GM11168 (cell line): Measurements from ENCODE around the gene GIPC2.

Source experiments
- in situ Hi-C: fragments of 300-500 bp; cut with MboI; formaldehyde crosslinking; loops from one replicate; pipeline ENCODE4 v1.12.0; 2022; ENCODE audit warnings: low sequenced_read_pairs; ENCODE audit not compliant: unreplicated experiment

The GIPC2 gene

GRCh38 chr1:78045926-78046778, at the start of gene GIPC2:
TSS of gene GIPC2 (plus strand) at chr1:78045966. CDS start at chr1:78046095, 129 bp downstream.
- in situ Hi-C loops = no loop called here

- in situ Hi-C loops = no loop called here
These were observed 49.0 kb upstream of the GIPC2 start for GRCh38 chr1:77996734-77997133.

- in situ Hi-C loops = loop anchor here (25.0 kb wide), 1 partner anchor 112 kb away; no protein-coding TSS in a partner anchor
These were observed 45.2 kb upstream of the GIPC2 start for GRCh38 chr1:78000536-78000935.

GRCh38 chr1:78003070-78003746, 42.6 kb upstream of the GIPC2 start:
- in situ Hi-C loops = loop anchor here (25.0 kb wide), 1 partner anchor 109 kb away; no protein-coding TSS in a partner anchor

GRCh38 chr1:78003882-78004718, 41.7 kb upstream of the GIPC2 start:
- in situ Hi-C loops = loop anchor here (25.0 kb wide), 1 partner anchor 108 kb away; no protein-coding TSS in a partner anchor

GRCh38 chr1:78004719-78005447, 40.9 kb upstream of the GIPC2 start, which contains the start of gene DNAJB4:
TSS of gene DNAJB4 (plus strand) at chr1:78004939. CDS start at chr1:78005111, 172 bp downstream.
- in situ Hi-C loops = loop anchor here (25.0 kb wide), 1 partner anchor 107 kb away; no protein-coding TSS in a partner anchor

GRCh38 chr1:78005448-78005722, 40.4 kb upstream of the GIPC2 start:
- in situ Hi-C loops = loop anchor here (25.0 kb wide), 1 partner anchor 107 kb away; no protein-coding TSS in a partner anchor

GRCh38 chr1:78005755-78006154, 40.0 kb upstream of the GIPC2 start:
- in situ Hi-C loops = loop anchor here (25.0 kb wide), 1 partner anchor 107 kb away; no protein-coding TSS in a partner anchor

- in situ Hi-C loops = loop anchor here (25.0 kb wide), 1 partner anchor 106 kb away; no protein-coding TSS in a partner anchor
These were observed 39.2 kb upstream of the GIPC2 start for GRCh38 chr1:78006521-78006920.

- in situ Hi-C loops = loop anchor here (25.0 kb wide), 1 partner anchor 104 kb away; no protein-coding TSS in a partner anchor
These were observed 38.0 kb upstream of the GIPC2 start for GRCh38 chr1:78007677-78008341.

- in situ Hi-C loops = loop anchor here (25.0 kb wide), 1 partner anchor 103 kb away; no protein-coding TSS in a partner anchor
These were observed 36.5 kb upstream of the GIPC2 start for GRCh38 chr1:78009276-78009675.

- in situ Hi-C loops = loop anchor here (25.0 kb wide), 1 partner anchor 102 kb away; no protein-coding TSS in a partner anchor
These were observed 35.9 kb upstream of the GIPC2 start for GRCh38 chr1:78009836-78010235.

GRCh38 chr1:78011050-78011449, 34.7 kb upstream of the GIPC2 start:
- in situ Hi-C loops = loop anchor here (25.0 kb wide), 1 partner anchor 101 kb away; no protein-coding TSS in a partner anchor

- in situ Hi-C loops = loop anchor here (25.0 kb wide), 1 partner anchor 97 kb away; no protein-coding TSS in a partner anchor
These were observed 30.6 kb upstream of the GIPC2 start for GRCh38 chr1:78015148-78015547.

- in situ Hi-C loops = loop anchor here (25.0 kb wide), 1 partner anchor 93 kb away; no protein-coding TSS in a partner anchor
These were observed 26.7 kb upstream of the GIPC2 start for GRCh38 chr1:78019024-78019423.

GRCh38 chr1:78021134-78021533, 24.6 kb upstream of the GIPC2 start:
- in situ Hi-C loops = loop anchor here (25.0 kb wide), 1 partner anchor 91 kb away; no protein-coding TSS in a partner anchor

- in situ Hi-C loops = no loop called here
These were observed 16.0 kb upstream of the GIPC2 start for GRCh38 chr1:78029793-78030192.

- in situ Hi-C loops = no loop called here
These were observed 12.6 kb upstream of the GIPC2 start for GRCh38 chr1:78032996-78033796.
